GM13977 (cell line): ENCODE results near the gene HBZ.
A peak's percentile ranks its signal among the peaks of the same experiment; 100 is the strongest.
"Not testable (repeated sequence)": the region's sequence is repeated elsewhere in the genome, so short reads cannot be mapped to it uniquely, and the experiment has no call there.

Source experiments
- DNase-seq: peaks from one replicate; pipeline ENCODE4 v3.0.0; 2012; ENCODE audit warnings: low spot score
- in situ Hi-C: fragments of 300-500 bp; cut with MboI; formaldehyde crosslinking; loops from one replicate; pipeline ENCODE4 v1.12.0; 2022; ENCODE audit warnings: low sequenced_read_pairs, low pct_unique_long_range_greater_than_20kb, mixed read lengths, inconsistent platforms; ENCODE audit not compliant: unreplicated experiment
- TF ChIP-seq, protein P1 (sequence below): IDR thresholded peaks from 2 replicates; pipeline ENCODE4 v1.5.1; 2012; ENCODE audit warnings: mild to moderate bottlenecking, control low read depth; ENCODE audit not compliant: insufficient read depth; ENCODE audit errors: extremely low read depth, missing control alignments

HBZ gene

DNA sequence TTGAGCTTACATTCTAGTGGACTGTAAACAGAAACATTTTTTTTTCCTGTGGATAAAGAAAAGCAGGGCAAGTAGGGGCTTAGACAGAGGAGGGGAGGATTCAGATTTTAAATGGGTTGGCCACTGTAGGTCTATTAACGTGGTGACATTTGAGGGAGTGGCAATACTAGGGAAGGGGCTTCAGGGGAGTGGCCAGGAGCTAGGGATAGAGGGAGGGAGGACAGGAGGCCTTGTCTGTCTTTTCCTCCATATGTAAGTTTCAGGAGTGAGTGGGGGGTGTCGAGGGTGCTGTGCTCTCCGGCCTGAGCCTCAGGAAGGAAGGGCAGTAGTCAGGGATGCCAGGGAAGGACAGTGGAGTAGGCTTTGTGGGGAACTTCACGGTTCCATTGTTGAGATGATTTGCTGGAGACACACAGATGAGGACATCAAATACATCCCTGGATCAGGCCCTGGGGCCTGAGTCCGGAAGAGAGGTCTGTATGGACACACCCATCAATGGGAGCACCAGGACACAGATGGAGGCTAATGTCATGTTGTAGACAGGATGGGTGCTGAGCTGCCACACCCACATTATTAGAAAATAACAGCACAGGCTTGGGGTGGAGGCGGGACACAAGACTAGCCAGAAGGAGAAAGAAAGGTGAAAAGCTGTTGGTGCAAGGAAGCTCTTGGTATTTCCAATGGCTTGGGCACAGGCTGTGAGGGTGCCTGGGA lies 6.8 kb downstream of the HBZ start:
- no peak for DNase-seq
- in situ Hi-C loops = no loop called here
- TF ChIP-seq, protein P1, sequence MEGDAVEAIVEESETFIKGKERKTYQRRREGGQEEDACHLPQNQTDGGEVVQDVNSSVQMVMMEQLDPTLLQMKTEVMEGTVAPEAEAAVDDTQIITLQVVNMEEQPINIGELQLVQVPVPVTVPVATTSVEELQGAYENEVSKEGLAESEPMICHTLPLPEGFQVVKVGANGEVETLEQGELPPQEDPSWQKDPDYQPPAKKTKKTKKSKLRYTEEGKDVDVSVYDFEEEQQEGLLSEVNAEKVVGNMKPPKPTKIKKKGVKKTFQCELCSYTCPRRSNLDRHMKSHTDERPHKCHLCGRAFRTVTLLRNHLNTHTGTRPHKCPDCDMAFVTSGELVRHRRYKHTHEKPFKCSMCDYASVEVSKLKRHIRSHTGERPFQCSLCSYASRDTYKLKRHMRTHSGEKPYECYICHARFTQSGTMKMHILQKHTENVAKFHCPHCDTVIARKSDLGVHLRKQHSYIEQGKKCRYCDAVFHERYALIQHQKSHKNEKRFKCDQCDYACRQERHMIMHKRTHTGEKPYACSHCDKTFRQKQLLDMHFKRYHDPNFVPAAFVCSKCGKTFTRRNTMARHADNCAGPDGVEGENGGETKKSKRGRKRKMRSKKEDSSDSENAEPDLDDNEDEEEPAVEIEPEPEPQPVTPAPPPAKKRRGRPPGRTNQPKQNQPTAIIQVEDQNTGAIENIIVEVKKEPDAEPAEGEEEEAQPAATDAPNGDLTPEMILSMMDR = no peak

DNA sequence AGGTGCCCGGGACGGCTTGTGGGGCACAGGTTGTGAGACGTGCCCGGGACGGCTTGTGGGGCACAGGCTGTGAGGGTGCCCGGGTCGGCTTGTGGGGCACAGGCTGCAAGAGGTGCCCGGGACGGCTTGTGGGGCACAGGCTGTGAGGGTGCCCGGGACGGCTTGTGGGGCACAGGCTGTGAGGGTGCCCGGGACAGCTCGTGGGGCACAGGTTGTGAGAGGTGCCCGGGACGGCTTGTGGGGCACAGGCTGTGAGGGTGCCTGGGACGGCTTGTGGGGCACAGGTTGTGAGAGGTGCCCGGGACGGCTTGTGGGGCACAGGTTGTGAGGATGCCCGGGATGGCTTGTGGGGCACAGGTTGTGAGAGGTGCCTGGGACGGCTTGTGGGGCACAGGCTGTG lies 7.8 kb downstream of the HBZ start:
- in situ Hi-C loops, DNase-seq: not testable (repeated sequence)

DNA sequence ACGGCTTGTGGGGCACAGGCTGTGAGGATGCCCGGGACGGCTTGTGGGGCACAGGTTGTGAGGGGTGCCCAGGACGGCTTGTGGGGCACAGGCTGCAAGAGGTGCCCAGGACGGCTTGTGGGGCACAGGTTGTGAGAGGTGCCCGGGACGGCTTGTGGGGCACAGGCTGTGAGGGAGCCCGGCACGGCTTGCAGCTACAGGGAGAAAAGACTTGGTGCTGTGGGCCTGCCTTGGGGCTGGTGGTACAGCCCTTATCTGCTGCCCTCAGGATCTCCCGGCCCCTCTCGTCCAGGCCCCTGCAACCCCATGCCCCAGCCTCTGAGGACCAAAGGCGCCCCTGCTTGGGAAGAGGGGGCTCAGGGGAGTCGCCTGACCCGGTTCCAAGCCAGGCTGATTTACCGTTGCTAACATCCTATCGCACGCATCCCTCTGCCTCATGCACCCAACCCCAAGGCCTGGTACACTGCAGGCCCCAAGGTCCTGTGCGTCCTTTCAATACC lies 8.3 kb downstream of the HBZ start:
- in situ Hi-C loops = no loop called here
- TF ChIP-seq, protein P1 = no peak
- DNase-seq = no peak

DNA sequence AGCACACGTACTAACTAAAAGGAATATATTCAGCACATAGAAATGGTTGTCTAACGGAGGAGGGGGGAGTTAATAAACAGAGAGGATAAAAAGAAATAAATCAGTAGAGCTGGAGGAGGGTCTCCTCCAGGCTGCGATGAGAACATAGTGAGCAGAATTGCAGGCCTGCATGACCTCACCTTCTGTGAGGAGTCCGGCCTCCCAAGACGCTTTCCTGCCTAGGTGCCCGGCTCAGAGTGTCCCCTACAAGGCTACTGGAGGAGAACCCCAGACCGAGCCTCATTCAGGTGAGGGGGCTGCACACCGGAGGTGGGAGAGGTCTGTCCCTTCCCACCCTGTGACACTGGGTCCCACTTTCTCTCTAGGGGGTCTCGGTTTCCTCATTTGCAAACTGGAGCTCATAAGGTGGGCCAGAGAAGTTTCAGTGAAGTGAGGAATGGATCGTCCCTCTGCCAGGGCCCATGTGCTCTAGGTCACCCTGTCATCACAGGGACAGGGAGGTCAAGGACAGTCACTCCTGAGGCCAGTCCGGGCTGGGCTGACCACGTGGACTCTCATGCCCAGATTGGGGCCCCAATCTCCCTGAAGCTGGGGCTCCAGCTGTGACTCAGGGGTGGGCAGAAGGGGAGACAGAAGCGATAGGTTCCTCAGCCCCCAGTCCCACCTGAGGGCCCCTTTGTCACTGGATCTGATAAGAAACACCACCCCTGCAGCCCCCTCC lies 10.0 kb downstream of the HBZ start:
- TF ChIP-seq, protein P1 = no peak
- in situ Hi-C loops = no loop called here
- no peak for DNase-seq

DNA sequence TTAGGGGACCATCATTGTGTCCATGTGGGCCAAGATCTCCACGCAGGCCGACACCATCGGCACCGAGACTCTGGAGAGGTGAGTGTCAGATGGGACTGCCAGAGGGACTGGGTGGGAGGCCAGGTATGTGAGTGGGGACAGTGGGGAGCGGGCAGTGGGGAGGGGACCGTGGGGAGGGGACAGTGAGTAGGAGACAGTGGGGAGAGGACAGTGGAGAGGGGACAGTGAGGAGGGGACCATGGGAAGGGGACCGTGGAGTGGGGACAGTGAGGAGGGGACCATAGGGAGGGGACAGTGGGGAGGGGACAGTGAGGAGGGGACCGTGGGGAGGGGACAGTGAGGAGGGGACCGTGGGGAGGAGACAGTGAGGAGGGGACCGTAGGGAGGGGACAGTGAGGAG lies 10.7 kb downstream of the HBZ start:
- in situ Hi-C loops, DNase-seq: not testable (repeated sequence)

DNA sequence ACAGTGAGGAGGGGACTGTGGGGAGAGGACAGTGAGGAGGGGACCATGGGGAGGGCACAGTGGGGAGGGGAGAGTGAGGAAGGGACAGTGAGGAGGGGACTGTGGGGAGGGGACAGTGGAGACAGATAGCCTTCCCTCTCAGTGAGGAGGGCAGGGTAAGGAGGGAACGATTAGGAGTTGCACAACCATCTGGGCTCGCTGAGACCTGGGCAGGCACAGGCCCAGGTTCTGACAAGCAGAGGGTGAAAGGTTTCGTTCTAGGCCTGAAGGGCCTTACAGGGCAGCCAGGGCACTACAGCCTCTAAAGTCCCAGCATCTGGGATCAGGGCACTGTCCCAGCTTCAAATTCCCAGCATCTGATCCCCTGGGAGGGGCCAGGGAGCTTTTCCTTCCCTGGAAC lies 11.3 kb downstream of the HBZ start:
- DNase-seq, in situ Hi-C loops: not testable (repeated sequence)

DNA sequence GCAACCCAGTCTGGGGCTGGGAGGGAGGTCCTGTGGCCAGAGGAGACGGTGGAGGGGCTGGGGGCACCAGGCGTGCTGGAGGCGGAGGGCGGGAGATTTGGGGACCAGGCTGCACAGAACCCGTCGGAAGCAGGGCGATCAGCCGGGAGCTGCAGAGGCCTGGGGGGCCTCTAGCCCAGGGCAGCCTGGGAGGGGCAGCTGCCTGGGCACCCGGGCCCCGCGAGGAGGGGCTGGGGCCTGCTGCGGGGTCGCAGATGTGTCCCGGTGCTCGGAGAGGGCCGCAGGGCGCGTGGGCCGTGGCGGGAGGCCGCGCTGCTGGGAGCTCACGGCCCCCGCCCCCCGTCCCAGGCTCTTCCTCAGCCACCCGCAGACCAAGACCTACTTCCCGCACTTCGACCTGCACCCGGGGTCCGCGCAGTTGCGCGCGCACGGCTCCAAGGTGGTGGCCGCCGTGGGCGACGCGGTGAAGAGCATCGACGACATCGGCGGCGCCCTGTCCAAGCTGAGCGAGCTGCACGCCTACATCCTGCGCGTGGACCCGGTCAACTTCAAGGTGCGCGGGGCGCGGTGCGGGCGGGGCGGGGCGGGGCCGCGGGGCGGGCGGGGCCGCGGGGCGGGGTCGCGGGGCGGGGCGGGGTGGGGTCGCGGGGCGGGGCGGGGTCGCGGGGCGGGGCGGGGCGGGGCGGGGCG lies 11.8 kb downstream of the HBZ start:
- DNase-seq, in situ Hi-C loops: not testable (repeated sequence)

DNA sequence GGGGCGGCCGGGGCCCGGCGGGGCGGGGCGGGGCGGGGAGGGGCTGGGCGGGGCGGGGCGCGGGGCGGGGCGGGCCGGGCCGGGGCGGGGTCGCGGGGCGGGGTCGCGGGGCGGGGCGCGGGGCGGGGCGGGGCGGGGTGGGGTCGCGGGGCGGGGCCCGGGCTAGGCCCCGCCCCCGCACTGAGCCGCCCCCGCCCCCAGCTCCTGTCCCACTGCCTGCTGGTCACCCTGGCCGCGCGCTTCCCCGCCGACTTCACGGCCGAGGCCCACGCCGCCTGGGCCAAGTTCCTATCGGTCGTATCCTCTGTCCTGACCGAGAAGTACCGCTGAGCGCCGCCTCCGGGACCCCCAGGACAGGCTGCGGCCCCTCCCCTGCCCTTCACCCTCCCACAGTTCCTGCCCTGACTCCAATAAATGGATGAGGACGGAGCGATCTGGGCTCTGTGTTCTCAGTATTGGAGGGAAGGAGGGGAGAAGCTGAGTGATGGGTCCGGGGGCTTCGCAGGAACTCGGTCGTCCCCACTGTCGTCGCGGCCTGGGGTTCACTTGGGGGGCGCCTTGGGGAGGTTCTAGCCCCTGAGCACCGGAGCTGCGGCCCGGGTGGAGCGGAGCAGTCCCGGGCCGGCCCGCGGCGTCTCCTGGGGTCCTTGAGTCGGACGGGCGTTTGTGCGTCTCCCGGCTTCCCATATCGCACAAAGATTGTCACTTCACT lies 12.5 kb downstream of the HBZ start:
- DNase-seq = peak; percentile 82
- in situ Hi-C loops = no loop called here
- TF ChIP-seq, protein P1 = no peak
